Stimulated activated effector memory CD8-positive, alpha-beta T cell treated with anti-CD3 and anti-CD28 coated beads, Interleukin-12 subunit alpha, Interleukin-12 subunit beta, amount 100 ng/mL, for 72 hours (primary cell): Measurements from ENCODE around the gene RAB3IP.
"Not testable (repeated sequence)": the region's sequence is repeated elsewhere in the genome, so short reads cannot be mapped to it uniquely, and the experiment has no call there.

ENCODE experiments used
- ATAC-seq: fragments of 150-1000 bp; cut with Tn5 transposase; 2 replicates; pipeline ENCODE4 v1.10.0; 2021
- DNase-seq, 2 donors: peaks; one replicate each; pipeline ENCODE4 v3.0.0; 2021 to 2022; ENCODE audit warnings: low spot score in 2 of 2
- H3K27ac Mint-ChIP-seq: one replicate; pipeline ENCODE4 v1.8.0; 2022; ENCODE audit warnings: mild to moderate bottlenecking, mixed read lengths
- H3K36me3 Mint-ChIP-seq: one replicate; pipeline ENCODE4 v1.8.0; 2022; ENCODE audit warnings: mild to moderate bottlenecking, mixed read lengths
- H3K4me1 Mint-ChIP-seq: one replicate; pipeline ENCODE4 v1.8.0; 2022; ENCODE audit warnings: mixed read lengths
- H3K4me3 Mint-ChIP-seq: one replicate; pipeline ENCODE4 v1.8.0; 2022; ENCODE audit warnings: mild to moderate bottlenecking, mixed read lengths
- H3K9me3 Mint-ChIP-seq: one replicate; pipeline ENCODE4 v1.8.0; 2022; ENCODE audit warnings: mixed read lengths

The RAB3IP gene

GRCh38 chr12:69837657-69838415 is 99.2 kb downstream of the RAB3IP start:
- no peak for ATAC-seq
- Mint-ChIP-seq H3K4me3 (no peak overlapping the region), H3K27ac (no peak overlapping the region), H3K9me3 (no peaks in the 10 kb centered on the region), H3K36me3 (no peaks in the 10 kb centered on the region), H3K4me1 (no peaks in the 10 kb centered on the region)
- DNase-seq = no peak

DNA sequence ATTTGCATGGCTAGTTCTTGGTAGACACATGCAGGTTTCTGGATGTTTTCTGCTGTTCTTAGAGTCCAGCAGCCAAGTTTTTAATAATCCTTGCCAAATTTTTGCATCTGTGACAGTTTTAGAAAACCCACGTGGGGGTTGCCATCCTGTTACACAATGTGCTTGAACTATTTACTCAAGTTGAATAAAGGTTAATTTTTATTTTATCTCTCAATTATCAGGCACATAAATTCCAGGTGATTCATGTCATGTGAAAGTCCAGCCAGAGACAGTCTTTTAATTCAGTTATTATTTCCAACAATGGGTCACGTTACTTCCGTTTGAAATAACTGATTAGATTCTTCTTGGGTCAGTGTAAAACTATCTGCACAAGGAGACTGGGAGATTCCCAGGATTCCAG is 102.1 kb downstream of the RAB3IP start:
- no peak for DNase-seq

GRCh38 chr12:69843608-69844007 is 104.9 kb downstream of the RAB3IP start:
- ATAC-seq = no peak
- H3K4me3 Mint-ChIP-seq = no peak overlapping the region

More for the DNA sequence above, 102.1 kb downstream of the RAB3IP start:
- no peak overlapping the region for H3K4me3 Mint-ChIP-seq
- H3K4me1 Mint-ChIP-seq = no peaks in the 10 kb centered on the region
- no peak overlapping the region for H3K27ac Mint-ChIP-seq
- no peaks in the 10 kb centered on the region for H3K36me3 Mint-ChIP-seq
- no peak for ATAC-seq
- no peaks in the 10 kb centered on the region for H3K9me3 Mint-ChIP-seq

GRCh38 chr12:69844416-69844815 is 105.8 kb downstream of the RAB3IP start:
- Mint-ChIP-seq H3K36me3 (no peaks in the 10 kb centered on the region), H3K27ac (no peak overlapping the region), H3K4me3 (no peak overlapping the region), H3K9me3 (no peaks in the 10 kb centered on the region), H3K4me1 (no peaks in the 10 kb centered on the region)
- peak; percentile 32 for ATAC-seq
- DNase-seq = no peak

More at GRCh38 chr12:69843608-69844007, 104.9 kb downstream of the RAB3IP start:
- DNase-seq = no peak
- Mint-ChIP-seq H3K9me3 (no peaks in the 10 kb centered on the region), H3K36me3 (no peaks in the 10 kb centered on the region), H3K4me1 (no peaks in the 10 kb centered on the region), H3K27ac (no peak overlapping the region)

DNA sequence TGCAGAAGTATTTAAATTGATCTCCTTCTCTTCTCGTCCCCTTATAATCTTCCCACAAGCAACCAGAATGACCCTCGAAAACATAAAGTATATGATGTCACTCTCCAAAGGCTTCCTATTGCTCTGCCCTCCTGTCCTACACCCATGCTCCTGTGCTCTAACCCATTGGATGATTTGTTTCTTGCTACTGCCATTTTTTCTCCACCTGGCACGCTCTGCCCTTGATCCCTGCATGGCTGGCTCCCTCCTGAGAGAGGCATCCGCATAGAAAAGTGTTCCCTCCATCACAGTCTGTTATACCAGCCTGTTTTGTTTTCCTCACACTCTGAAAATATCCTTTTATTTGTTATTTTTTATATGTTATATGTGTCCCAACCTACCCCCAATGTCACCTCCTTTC is 106.2 kb downstream of the RAB3IP start:
- Mint-ChIP-seq H3K9me3 (no peaks in the 10 kb centered on the region), H3K36me3 (no peaks in the 10 kb centered on the region), H3K27ac (no peak overlapping the region), H3K4me1 (no peaks in the 10 kb centered on the region), H3K4me3 (no peak overlapping the region)
- no peak for DNase-seq
- ATAC-seq = no peak

GRCh38 chr12:69846976-69847375 is 108.3 kb downstream of the RAB3IP start:
- Mint-ChIP-seq H3K36me3 (no peaks in the 10 kb centered on the region), H3K4me3 (no peak overlapping the region), H3K9me3 (no peaks in the 10 kb centered on the region), H3K27ac (no peak overlapping the region), H3K4me1 (no peaks in the 10 kb centered on the region)
- DNase-seq (no peak), ATAC-seq (no peak)

GRCh38 chr12:69851976-69852375 is 113.3 kb downstream of the RAB3IP start:
- no peak for ATAC-seq
- no peak overlapping the region for H3K27ac Mint-ChIP-seq
- H3K9me3 Mint-ChIP-seq = no peaks in the 10 kb centered on the region
- H3K4me1 Mint-ChIP-seq = no peaks in the 10 kb centered on the region
- no peak for DNase-seq
- H3K36me3 Mint-ChIP-seq = no peaks in the 10 kb centered on the region
- H3K4me3 Mint-ChIP-seq = no peak overlapping the region

DNA sequence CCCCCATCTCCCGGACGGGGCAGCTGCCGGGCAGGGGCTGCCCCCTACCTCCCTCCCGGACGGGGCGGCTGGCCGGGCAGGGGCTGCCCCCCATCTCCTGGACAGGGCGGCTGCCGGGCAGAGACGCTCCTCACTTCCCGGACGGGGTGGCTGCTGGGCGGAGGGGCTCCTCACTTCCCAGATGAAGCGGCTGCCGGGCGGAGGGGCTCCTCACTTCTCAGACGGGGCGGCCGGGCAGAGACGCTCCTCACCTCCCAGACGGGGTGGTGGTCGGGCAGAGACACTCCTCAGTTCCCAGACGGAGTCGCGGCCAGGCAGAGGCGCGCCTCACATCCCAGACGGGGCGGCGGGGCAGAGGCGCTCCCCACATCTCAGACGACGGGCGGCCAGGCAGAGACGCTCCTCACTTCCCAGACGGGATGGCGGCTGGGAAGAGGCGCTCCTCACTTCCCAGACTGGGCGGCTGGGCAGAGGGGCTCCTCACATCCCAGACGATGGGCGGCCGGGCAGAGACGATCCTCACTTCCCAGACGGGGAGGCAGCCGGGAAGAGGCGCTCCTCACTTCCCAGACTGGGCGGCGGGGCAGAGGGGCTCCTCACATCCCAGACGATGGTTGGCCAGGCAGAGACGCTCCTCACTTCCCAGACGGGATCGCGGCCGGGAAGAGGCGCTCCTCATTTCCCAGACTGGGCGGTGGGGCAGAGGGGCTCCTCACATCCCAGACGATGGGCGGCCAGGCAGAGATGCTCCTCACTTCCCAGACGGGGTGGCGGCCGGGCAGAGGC is 114.7 kb downstream of the RAB3IP start:
- H3K9me3 Mint-ChIP-seq, ATAC-seq, DNase-seq, H3K36me3 Mint-ChIP-seq, H3K4me3 Mint-ChIP-seq, H3K4me1 Mint-ChIP-seq, H3K27ac Mint-ChIP-seq: not testable (repeated sequence)

- ATAC-seq (no peak), DNase-seq (no peak)
- Mint-ChIP-seq H3K4me3 (no peak overlapping the region), H3K9me3 (no peaks in the 10 kb centered on the region), H3K27ac (no peak overlapping the region), H3K36me3 (no peaks in the 10 kb centered on the region), H3K4me1 (no peaks in the 10 kb centered on the region)
These were observed 128.0 kb downstream of the RAB3IP start for GRCh38 chr12:69866698-69867097.

- DNase-seq (no peak), ATAC-seq (peak; percentile 26)
- Mint-ChIP-seq H3K36me3 (no peaks in the 10 kb centered on the region), H3K9me3 (no peaks in the 10 kb centered on the region), H3K4me1 (no peaks in the 10 kb centered on the region), H3K27ac (no peak overlapping the region), H3K4me3 (no peak overlapping the region)
These were observed 130.0 kb downstream of the RAB3IP start for GRCh38 chr12:69868695-69869094.

DNA sequence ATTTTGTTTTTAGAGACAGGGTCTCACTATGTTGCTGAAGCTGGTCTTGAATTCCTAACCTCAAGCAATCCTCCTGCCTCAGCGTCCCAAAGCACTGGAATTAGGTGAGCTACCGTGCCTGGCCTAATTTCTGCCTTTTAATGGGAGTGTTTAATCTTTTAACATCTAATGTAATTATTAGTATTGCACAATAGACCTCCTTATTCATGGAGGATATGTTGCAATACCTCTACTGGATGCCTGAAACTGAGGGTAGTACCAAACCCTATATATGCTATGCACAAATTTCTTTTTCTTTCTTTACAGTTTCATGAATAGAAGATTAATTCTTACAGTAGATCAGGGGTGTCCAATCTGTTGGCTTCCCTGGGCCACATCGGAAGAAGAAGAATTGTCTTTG is 134.1 kb downstream of the RAB3IP start:
- H3K9me3 Mint-ChIP-seq = no peaks in the 10 kb centered on the region
- no peaks in the 10 kb centered on the region for H3K4me1 Mint-ChIP-seq
- H3K4me3 Mint-ChIP-seq = no peak overlapping the region
- DNase-seq = no peak
- no peak overlapping the region for H3K27ac Mint-ChIP-seq
- no peak for ATAC-seq
- no peaks in the 10 kb centered on the region for H3K36me3 Mint-ChIP-seq
